B cell (primary cell): ENCODE data around the gene A1BG. TPM values are rescaled to one million over a fixed set of nuclear protein-coding genes. Genes with fewer than 3 reads are reported as not detected.

Source experiments
- ATAC-seq: fragments of 200-7000 bp; cut with Tn5 transposase; one replicate; pipeline ENCODE4 v1.10.0; 2021; ENCODE audit warnings: low read depth, mild to moderate bottlenecking, moderate number of reproducible peaks, moderate library complexity
- CTCF ChIA-PET: fragments of 350-600 bp; sonication (Branson Sonifier 250); formaldehyde crosslinking; loops from one replicate; lab custom pipeline; 2021; ENCODE audit warnings: antibody characterized with exemption, inconsistent platforms; lab: Charles Lee
- POLR2A ChIA-PET: fragments of 350-600 bp; sonication (Branson Sonifier 250); formaldehyde crosslinking; loops from one replicate; lab custom pipeline; 2021; ENCODE audit warnings: antibody characterized with exemption; lab: Charles Lee
- DNase-seq: peaks from one replicate; pipeline ENCODE4 v3.0.0; 2013
- H2AFZ ChIP-seq: 2 replicates; pipeline ENCODE4 v1.6.1; 2012; ENCODE audit warnings: mild to moderate bottlenecking, low read depth, low read length; ENCODE audit not compliant: insufficient read depth, poor library complexity, severe bottlenecking
- H3K27ac ChIP-seq, 2 donors: 1 replicate in 1 of 2; 2 replicates in 1 of 2; pipeline ENCODE4 v1.5.1; 2012 to 2013; ENCODE audit warnings: low read length in 2 of 2, mild to moderate bottlenecking in 2 of 2, moderate library complexity in 1 of 2
- H3K27me3 ChIP-seq, 4 experiments: fragments of 200-600 bp in 1 of 4; sonication (generic) in 1 of 4; replicated peaks in 1 of 4; 1 replicate in 2 of 4; 2 replicates in 2 of 4; pipeline versions ENCODE4 v1.6.1 to v1.7.0; 2013 to 2016; ENCODE audit warnings: low read length in 3 of 4, mild to moderate bottlenecking in 2 of 4, mixed read lengths in 1 of 4, moderate library complexity in 1 of 4; ENCODE audit not compliant: insufficient read depth in 4 of 4, control insufficient read depth in 3 of 4; ENCODE audit errors: control extremely low read depth in 1 of 4
- H3K36me3 ChIP-seq, 2 experiments: replicated peaks in 1 of 2; 1 replicate in 1 of 2; 2 replicates in 1 of 2; pipeline versions ENCODE4 v1.6.1 to v1.7.1; 2013; ENCODE audit warnings: low read length in 1 of 2; ENCODE audit not compliant: insufficient read depth in 2 of 2, control insufficient read depth in 1 of 2; ENCODE audit errors: control extremely low read depth in 1 of 2, extremely low read depth in 1 of 2
- H3K4me1 ChIP-seq, 2 donors: fragments of 200-600 bp in 1 of 2; sonication (generic) in 1 of 2; 1 replicate in 1 of 2; 2 replicates in 1 of 2; pipeline versions ENCODE4 v1.5.1 to v1.6.1; 2013 to 2017; ENCODE audit warnings: low read length in 2 of 2; ENCODE audit not compliant: control insufficient read depth in 2 of 2, insufficient read depth in 2 of 2
- H3K4me2 ChIP-seq: replicated peaks from 2 replicates; pipeline ENCODE3; 2012; ENCODE audit warnings: mild to moderate bottlenecking, low read depth, low read length; ENCODE audit not compliant: poor library complexity, severe bottlenecking
- H3K4me3 ChIP-seq, 5 experiments: fragments of 200-600 bp in 1 of 5; sonication (generic) in 1 of 5; 1 replicate in 3 of 5; 2 replicates in 2 of 5; pipeline versions ENCODE4 v1.5.1 to v1.7.0; 2011 to 2016; ENCODE audit warnings: low read length in 4 of 5, mild to moderate bottlenecking in 4 of 5, low read depth in 2 of 5, control low read depth in 1 of 5, moderate library complexity in 1 of 5; ENCODE audit not compliant: insufficient read depth in 1 of 5; ENCODE audit errors: control extremely low read depth in 1 of 5, extremely low read depth in 1 of 5
- H3K79me2 ChIP-seq: fragments of 200-600 bp; sonication (generic); one replicate; pipeline ENCODE4 v1.6.0; 2016; ENCODE audit warnings: low read length; ENCODE audit not compliant: control insufficient read depth, insufficient read depth
- H3K9ac ChIP-seq: fragments of 200-600 bp; sonication (generic); 2 replicates; pipeline ENCODE4 v1.6.1; 2017; ENCODE audit warnings: mild to moderate bottlenecking, low read length, moderate library complexity
- H3K9me3 ChIP-seq, 3 donors: one replicate each; pipeline versions ENCODE4 v1.6.1 to v1.7.1; 2013; ENCODE audit warnings: low read length in 2 of 3; ENCODE audit not compliant: control insufficient read depth in 2 of 3, insufficient read depth in 1 of 3; ENCODE audit errors: control extremely low read depth in 1 of 3
- H4K20me1 ChIP-seq: 2 replicates; pipeline ENCODE4 v1.6.0; 2012; ENCODE audit warnings: mild to moderate bottlenecking, low read length; ENCODE audit not compliant: insufficient read depth, control insufficient read depth, poor library complexity, severe bottlenecking
- H3K27ac Mint-ChIP-seq: one replicate; pipeline ENCODE4 v1.8.0; 2021; ENCODE audit warnings: mixed read lengths
- H3K27me3 Mint-ChIP-seq: one replicate; pipeline ENCODE4 v1.8.0; 2021; ENCODE audit warnings: mixed read lengths
- H3K4me1 Mint-ChIP-seq: one replicate; pipeline ENCODE4 v1.8.0; 2021; ENCODE audit warnings: mixed read lengths
- H3K4me3 Mint-ChIP-seq: one replicate; pipeline ENCODE4 v1.8.0; 2021; ENCODE audit warnings: mixed read lengths
- H3K9me3 Mint-ChIP-seq: one replicate; pipeline ENCODE4 v1.8.0; 2022; ENCODE audit warnings: mixed read lengths; ENCODE audit not compliant: insufficient read depth
- EZH2 ChIP-seq: IDR thresholded peaks from 2 replicates; pipeline ENCODE4 v1.6.1; 2012; ENCODE audit warnings: borderline replicate concordance, low read depth, mild to moderate bottlenecking, moderate library complexity, low read length; ENCODE audit not compliant: insufficient read depth, poor library complexity, severe bottlenecking
- WGBS: methylation state at CpG from one replicate; pipeline ENCODE4 v1.1.5; 2013; ENCODE audit warnings: missing lambda C conversion rate; ENCODE audit not compliant: insufficient coverage; 5-methylcytosine and 5-hydroxymethylcytosine counted together
- intact Hi-C: fragments of 100-400 bp; cut with micrococcal nuclease; formaldehyde crosslinking; loops from one replicate; pipeline ENCODE4 v1.10.0; 2022
- polyA plus RNA-seq: library from polyadenylated mRNA; depleted of rRNA; stranded (reverse); fragments of >200 nt; gene quantifications from 2 replicates; pipeline ENCODE4 v1.2.3, GENCODE V29; 2012
- total RNA-seq, 2 donors: library from RNA; stranded (reverse); fragments of 120-200 nt in 1 of 2; gene quantifications; 1 replicate in 1 of 2; 2 replicates in 1 of 2; pipeline versions ENCODE4 v1.2.3 to v1.2.4, GENCODE V29; 2013 to 2022
- TF ChIP-seq, protein P1 (sequence below): fragments of 200-600 bp; IDR thresholded peaks from one replicate; pipeline ENCODE4 v1.8.0; 2022; ENCODE audit warnings: antibody characterized with exemption, mild to moderate bottlenecking

Gene A1BG
- total and polyA plus RNA-seq, 2 donors (not counting 1 experiment from before 2014, with no cell fraction given), result 18.4 to 52.6 TPM

GRCh38 chr19:58350001-58350861, 3.1 kb downstream of the A1BG start:
- H3K27me3 Mint-ChIP-seq, result no peaks in the 10 kb centered on the region
- POLR2A ChIA-PET, result no interaction called here
- Histone ChIP-seq H3K36me3 (no peaks in the 10 kb centered on the region), H3K4me3 (peak overlapping the region in 1 of 5 experiments; percentile 27), H3K27me3 (no peaks in the 10 kb centered on the region), H3K4me2 (peak overlapping the region; percentile 41), H4K20me1 (peaks cover 6% of the 10 kb centered on the region), H2AFZ (no peak overlapping the region), H3K9me3 (no peaks in the 10 kb centered on the region), H3K9ac (no peak overlapping the region), H3K4me1 (peaks cover 16 to 28% of the 10 kb centered on the region in 2 donors), H3K27ac (no peak overlapping the region), H3K79me2 (peaks cover 11% of the 10 kb centered on the region)
- H3K27ac Mint-ChIP-seq, result no peak overlapping the region
- no peak for DNase-seq
- intact Hi-C loops, result no loop called here
- WGBS, result 66% methylated on average over 77 of the region's 84 CpGs
- CTCF ChIA-PET, result interaction anchor here (1.8 kb wide), 1 partner anchor 12 kb away, joined by 4 read pairs; the partner anchor contains the start of gene ZNF497
- H3K4me3 Mint-ChIP-seq, result peak overlapping the region; percentile 41
- no peak for ATAC-seq
- no peak for TF ChIP-seq EZH2
- TF ChIP-seq, protein P1, sequence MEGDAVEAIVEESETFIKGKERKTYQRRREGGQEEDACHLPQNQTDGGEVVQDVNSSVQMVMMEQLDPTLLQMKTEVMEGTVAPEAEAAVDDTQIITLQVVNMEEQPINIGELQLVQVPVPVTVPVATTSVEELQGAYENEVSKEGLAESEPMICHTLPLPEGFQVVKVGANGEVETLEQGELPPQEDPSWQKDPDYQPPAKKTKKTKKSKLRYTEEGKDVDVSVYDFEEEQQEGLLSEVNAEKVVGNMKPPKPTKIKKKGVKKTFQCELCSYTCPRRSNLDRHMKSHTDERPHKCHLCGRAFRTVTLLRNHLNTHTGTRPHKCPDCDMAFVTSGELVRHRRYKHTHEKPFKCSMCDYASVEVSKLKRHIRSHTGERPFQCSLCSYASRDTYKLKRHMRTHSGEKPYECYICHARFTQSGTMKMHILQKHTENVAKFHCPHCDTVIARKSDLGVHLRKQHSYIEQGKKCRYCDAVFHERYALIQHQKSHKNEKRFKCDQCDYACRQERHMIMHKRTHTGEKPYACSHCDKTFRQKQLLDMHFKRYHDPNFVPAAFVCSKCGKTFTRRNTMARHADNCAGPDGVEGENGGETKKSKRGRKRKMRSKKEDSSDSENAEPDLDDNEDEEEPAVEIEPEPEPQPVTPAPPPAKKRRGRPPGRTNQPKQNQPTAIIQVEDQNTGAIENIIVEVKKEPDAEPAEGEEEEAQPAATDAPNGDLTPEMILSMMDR, result no peak
- no peaks in the 10 kb centered on the region for H3K9me3 Mint-ChIP-seq
- H3K4me1 Mint-ChIP-seq, result peaks cover 33% of the 10 kb centered on the region

GRCh38 chr19:58349590-58349989, 3.7 kb downstream of the A1BG start:
- DNase-seq (no peak), ATAC-seq (no peak)
- peak overlapping the region; percentile 41 for H3K27ac Mint-ChIP-seq
- peak overlapping the region; percentile 73 for H3K4me3 Mint-ChIP-seq
- Histone ChIP-seq H3K79me2 (peaks cover 11% of the 10 kb centered on the region), H3K36me3 (no peaks in the 10 kb centered on the region), H3K4me1 (peaks cover 16 to 28% of the 10 kb centered on the region in 2 donors), H3K27me3 (no peaks in the 10 kb centered on the region), H3K9ac (no peak overlapping the region), H4K20me1 (peaks cover 6% of the 10 kb centered on the region), H3K4me2 (peak overlapping the region; percentile 41), H3K27ac (no peak overlapping the region), H3K4me3 (peak overlapping the region in 1 of 5 experiments; percentile 27), H2AFZ (no peak overlapping the region), H3K9me3 (no peaks in the 10 kb centered on the region)
- ChIA-PET POLR2A (interaction anchor here (0.7 kb wide), 1 partner anchor 11 kb away, joined by 4 read pairs; no protein-coding TSS in a partner anchor), CTCF (interaction anchor here (1.8 kb wide), 1 partner anchor 12 kb away, joined by 4 read pairs; the partner anchor contains the start of gene ZNF497)
- peaks cover 33% of the 10 kb centered on the region for H3K4me1 Mint-ChIP-seq
- TF ChIP-seq, protein P1, result no peak
- TF ChIP-seq EZH2, result no peak
- WGBS, result 63% methylated on average over 7 of the region's 8 CpGs
- H3K27me3 Mint-ChIP-seq, result no peaks in the 10 kb centered on the region
- intact Hi-C loops, result loop anchor here (5.0 kb wide), 1 partner anchor 58 kb away; the partner anchor contains the start of gene ZNF584
- no peaks in the 10 kb centered on the region for H3K9me3 Mint-ChIP-seq
